ENCODE data around the gene BDKRB2.

Gene BDKRB2

GRCh38 chr14:96198430-96199130, 6.1 kb upstream of the BDKRB2 start:
- no peak overlapping the region for H3K4me3 ChIP-seq (replicated peaks; ENCODE audit: insufficient read depth, low read length)
- no peak overlapping the region for H3K27ac ChIP-seq (replicated peaks)
- peaks cover 2% of the 10 kb centered on the region for H3K27me3 ChIP-seq (ENCODE audit: insufficient read depth, poor library complexity, severe bottlenecking)
- no peak for DNase-seq (ENCODE audit: low read depth in 1 of 2, low spot score in 1 of 2)
- TF ChIP-seq POLR2AphosphoS5 (IDR thresholded peaks at IDR 0.05; ENCODE audit: low read depth) (no peak), REST (IDR thresholded peaks at IDR 0.05; ENCODE audit: insufficient replicate concordance, low read depth) (no peak)

GRCh38 chr14:96201157-96201556, 3.5 kb upstream of the BDKRB2 start:
- no peak for DNase-seq (ENCODE audit: low read depth in 1 of 2, low spot score in 1 of 2)
- H3K27ac ChIP-seq (replicated peaks) = no peak overlapping the region

GRCh38 chr14:96201965-96202364, 2.7 kb upstream of the BDKRB2 start:
- DNase-seq (ENCODE audit: low read depth in 1 of 2, low spot score in 1 of 2) = no peak
- Histone ChIP-seq H3K27ac (replicated peaks) (no peak overlapping the region), H3K27me3 (ENCODE audit: insufficient read depth, poor library complexity, severe bottlenecking) (peaks cover 2% of the 10 kb centered on the region), H3K4me3 (replicated peaks; ENCODE audit: insufficient read depth, low read length) (no peak overlapping the region)
- no peak for TF ChIP-seq SPI1 (IDR thresholded peaks at IDR 0.05; ENCODE audit: borderline replicate concordance, low read depth)
- no peak for TF ChIP-seq CTCF (IDR thresholded peaks at IDR 0.05; ENCODE audit: insufficient read depth, low read length)
- no peak for TF ChIP-seq REST (IDR thresholded peaks at IDR 0.05; ENCODE audit: insufficient replicate concordance, low read depth)
- TF ChIP-seq POLR2AphosphoS5 (IDR thresholded peaks at IDR 0.05; ENCODE audit: low read depth) = no peak

More at GRCh38 chr14:96201157-96201556, 3.5 kb upstream of the BDKRB2 start:
- TF ChIP-seq POLR2AphosphoS5 (IDR thresholded peaks at IDR 0.05; ENCODE audit: low read depth) = no peak
- no peak for TF ChIP-seq SPI1 (IDR thresholded peaks at IDR 0.05; ENCODE audit: borderline replicate concordance, low read depth)
- H3K4me3 ChIP-seq (replicated peaks; ENCODE audit: insufficient read depth, low read length) = no peak overlapping the region
- peaks cover 2% of the 10 kb centered on the region for H3K27me3 ChIP-seq (ENCODE audit: insufficient read depth, poor library complexity, severe bottlenecking)

GRCh38 chr14:96202441-96203094, 2.1 kb upstream of the BDKRB2 start:
- no peak for DNase-seq (ENCODE audit: low read depth in 1 of 2, low spot score in 1 of 2)
- TF ChIP-seq REST (IDR thresholded peaks at IDR 0.05; ENCODE audit: insufficient replicate concordance, low read depth) = no peak
- no peak for TF ChIP-seq GABPA (IDR thresholded peaks at IDR 0.05; ENCODE audit: low read depth)
- no peak for TF ChIP-seq POLR2AphosphoS5 (IDR thresholded peaks at IDR 0.05; ENCODE audit: low read depth)
- no peak for TF ChIP-seq SPI1 (IDR thresholded peaks at IDR 0.05; ENCODE audit: borderline replicate concordance, low read depth)
- TF ChIP-seq CTCF (IDR thresholded peaks at IDR 0.05; ENCODE audit: insufficient read depth, low read length) = no peak
- no peak overlapping the region for H3K27ac ChIP-seq (replicated peaks)

More at GRCh38 chr14:96202441-96203094, 2.1 kb upstream of the BDKRB2 start:
- Histone ChIP-seq H3K4me3 (replicated peaks; ENCODE audit: insufficient read depth, low read length) (no peak overlapping the region), H3K27me3 (ENCODE audit: insufficient read depth, poor library complexity, severe bottlenecking) (peaks cover 2% of the 10 kb centered on the region)
